K562 (cell line): ENCODE measurements around the gene TFE3. TPM values are rescaled to one million over a fixed set of nuclear protein-coding genes. Genes with fewer than 3 reads are reported as not detected.

ENCODE experiments used
- BRF2 ChIP-seq: IDR thresholded peaks from 3 replicates; pipeline ENCODE4 v1.6.1; 2011; ENCODE audit warnings: borderline replicate concordance, mild to moderate bottlenecking; ENCODE audit not compliant: insufficient read length, insufficient read depth
- CBX2 ChIP-seq: fragments of 200-600 bp; sonication (generic); IDR thresholded peaks from one replicate; pipeline ENCODE4 v1.6.1; 2012; ENCODE audit warnings: mild to moderate bottlenecking, low read length, inconsistent platforms; ENCODE audit not compliant: insufficient read depth, poor library complexity, severe bottlenecking
- ESRRB ChIP-seq: fragments of 250-450 bp; sonication (Bioruptor Pico); IDR thresholded peaks from 2 replicates; pipeline ENCODE4 v1.5.0; 2020; ENCODE audit warnings: mild to moderate bottlenecking, moderate library complexity, borderline replicate concordance
- ETS1 ChIP-seq: conservative IDR thresholded peaks from 2 replicates; pipeline ENCODE4 v1.6.1; 2011; ENCODE audit warnings: low read depth, mild to moderate bottlenecking, low read length; ENCODE audit not compliant: control insufficient read depth
- ETS2 ChIP-seq: IDR thresholded peaks from 2 replicates; pipeline ENCODE4 v1.6.1; 2016; ENCODE audit warnings: borderline replicate concordance, missing genetic modification characterization, mild to moderate bottlenecking, moderate library complexity, missing compliant biosample characterization; ENCODE audit not compliant: poor library complexity, severe bottlenecking
- EWSR1 ChIP-seq: fragments of 450-650 bp; IDR thresholded peaks from 2 replicates; pipeline ENCODE4 v1.6.1; 2018; ENCODE audit warnings: borderline replicate concordance, mild to moderate bottlenecking, low read depth, moderate library complexity; ENCODE audit not compliant: partially characterized antibody
- FOXA3 ChIP-seq, 2 experiments: fragments of 450-650 bp in 1 of 2; sonication (generic) in 1 of 2; formaldehyde crosslinking; IDR thresholded peaks in 1 of 2; conservative IDR thresholded peaks in 1 of 2; 2 replicates each; pipeline versions ENCODE4 v1.4.0 to v1.8.0; 2020 to 2022; ENCODE audit warnings: mild to moderate bottlenecking in 2 of 2, missing genetic modification reagents in 1 of 2
- FOXK2 ChIP-seq, 2 experiments: fragments of 450-650 bp; IDR thresholded peaks in 1 of 2; conservative IDR thresholded peaks in 1 of 2; 2 replicates each; pipeline ENCODE4 v1.6.1; 2016; ENCODE audit warnings: low read depth in 2 of 2, mild to moderate bottlenecking in 1 of 2
- FUS ChIP-seq: fragments of 200-400 bp; formaldehyde crosslinking; optimal IDR thresholded peaks from 2 replicates; pipeline ENCODE3; 2017; ENCODE audit warnings: low read depth, low read length
- HNRNPK ChIP-seq: fragments of 200-400 bp; formaldehyde crosslinking; IDR thresholded peaks from one replicate; pipeline ENCODE4 v1.6.1; 2018; ENCODE audit warnings: mild to moderate bottlenecking, low read depth, low read length; ENCODE audit not compliant: poor library complexity, severe bottlenecking
- JUND ChIP-seq, 2 experiments: IDR thresholded peaks; 2 replicates in 1 of 2; 3 replicates in 1 of 2; pipeline ENCODE4 v1.6.1; 2011; ENCODE audit warnings: borderline replicate concordance in 2 of 2, low read depth in 2 of 2, low read length in 2 of 2, improper control_type of control experiment in 1 of 2, missing biosample characterization in 1 of 2, missing genetic modification characterization in 1 of 2, missing genetic modification reagents in 1 of 2
- MITF ChIP-seq: IDR thresholded peaks from 2 replicates; pipeline ENCODE4 v1.6.1; 2014; ENCODE audit warnings: antibody characterized with exemption
- NKRF ChIP-seq: fragments of 450-650 bp; IDR thresholded peaks from 2 replicates; pipeline ENCODE4 v1.6.1; 2016; ENCODE audit warnings: borderline replicate concordance
- POU5F1 ChIP-seq: fragments of 150-350 bp; IDR thresholded peaks from 2 replicates; pipeline ENCODE4 v1.6.1; 2014; ENCODE audit warnings: borderline replicate concordance, low read length, low read depth, mild to moderate bottlenecking; ENCODE audit not compliant: partially characterized antibody
- SIRT6 ChIP-seq: IDR thresholded peaks from one replicate; pipeline ENCODE4 v1.6.1; 2012; ENCODE audit warnings: low read depth, mild to moderate bottlenecking, control low read depth, inconsistent platforms, low read length, moderate library complexity
- SRSF7 ChIP-seq: fragments of 200-400 bp; formaldehyde crosslinking; optimal IDR thresholded peaks from 2 replicates; pipeline ENCODE3; 2017; ENCODE audit warnings: mild to moderate bottlenecking, low read depth, low read length
- ZNF707 ChIP-seq: fragments of 250-450 bp; sonication (Bioruptor Pico); conservative IDR thresholded peaks from 2 replicates; pipeline ENCODE4 v1.8.0; 2022; ENCODE audit warnings: inconsistent platforms, mild to moderate bottlenecking, moderate library complexity
- polyA plus RNA-seq, 8 experiments: library from polyadenylated mRNA; depleted of rRNA in 4 of 8; stranded (reverse) in 5 of 8; unstranded in 3 of 8; fragments of >200 nt; fragmentation: Nextera tagmentation in 2 of 8; fragmentation: Illumina TruSeq in 1 of 8; extraction: Ambion mirVana in 2 of 8; extraction: Trizol in 1 of 8; gene quantifications; 2 replicates each; pipeline versions ENCODE4 v1.2.1 to v1.2.3, GENCODE V29; 2011 to 2014; ENCODE audit warnings: inconsistent platforms in 1 of 8, missing spikeins in 1 of 8
- total RNA-seq, 7 experiments: library from RNA; depleted of rRNA in 6 of 7; stranded (reverse); fragments of >200 nt in 6 of 7; fragmentation: Illumina TruSeq in 2 of 7; extraction: Trizol in 2 of 7; gene quantifications; 2 replicates each; pipeline versions ENCODE4 v1.2.1 to v1.2.3, GENCODE V29; 2011 to 2021; ENCODE audit warnings: low replicate concordance in 1 of 7

Gene TFE3
- total and polyA plus RNA-seq, 9 of the 15 experiments (the other 6 are each of a cell fraction or from before 2014, with no cell fraction given): 1.9 to 20.3 (median 11.9) TPM

GRCh38 chrX:49043220-49043986, at the start of gene TFE3 (continued):
- TF ChIP-seq HNRNPK (no peak), ETS1 (0 out of 2 replicates have a peak, but pooled peaks have one; percentile 19), SIRT6 (no peak), ZNF707 (no peak), FOXK2 (conservative IDR thresholded peaks at IDR 0.05 in 1 of 2, IDR thresholded peaks at IDR 0.05 in 1 of 2; ENCODE audit: low read depth in 2 of 2) (0 out of 4 replicates have a peak, but pooled peaks of 1 of the 2 experiments have one; percentile 24), JUND (IDR thresholded peaks at IDR 0.05; ENCODE audit: borderline replicate concordance, low read depth, low read length) (peak; percentile 94), JUND (tag; IDR thresholded peaks at IDR 0.05; ENCODE audit: borderline replicate concordance, low read depth, low read length) (peak; percentile 81; the same call in 1 of the 3 replicates), FUS (no peak), FOXA3 (CRISPR knock-in tag; conservative IDR thresholded peaks at IDR 0.05 in 1 of 2, IDR thresholded peaks at IDR 0.05 in 1 of 2) (no peak), ESRRB (CRISPR knock-in tag) (no peak), NKRF (no peak), EWSR1 (no peak), CBX2 (no peak), POU5F1 (no peak), ETS2 (tag) (no peak), BRF2 (no peak), MITF (no peak), SRSF7 (no peak)
